Caki2 (cell line): ENCODE results near the gene HSPA1B. TPM values are rescaled to one million over a fixed set of nuclear protein-coding genes. Genes with fewer than 3 reads are reported as not detected.

Experiments
- DNase-seq: peaks from one replicate; pipeline ENCODE4 v3.0.0-alpha.2; 2015; ENCODE audit warnings: low read depth
- in situ Hi-C: cut with HindIII; loops from 2 replicates; pipeline ENCODE4 v1.10.0; 2016; ENCODE audit warnings: low sequenced_read_pairs, low pct_unique_long_range_greater_than_20kb, mixed read lengths
- total RNA-seq: library from RNA; depleted of rRNA; stranded (reverse); fragments of >200 nt; shearing (Covaris generic); gene quantifications from 2 replicates; pipeline ENCODE4 v1.2.3, GENCODE V29; 2014; ENCODE audit warnings: low replicate concordance; rRNA removed

HSPA1B gene
- total RNA-seq, 1 experiment from 2014 or later: 441 TPM

DNA sequence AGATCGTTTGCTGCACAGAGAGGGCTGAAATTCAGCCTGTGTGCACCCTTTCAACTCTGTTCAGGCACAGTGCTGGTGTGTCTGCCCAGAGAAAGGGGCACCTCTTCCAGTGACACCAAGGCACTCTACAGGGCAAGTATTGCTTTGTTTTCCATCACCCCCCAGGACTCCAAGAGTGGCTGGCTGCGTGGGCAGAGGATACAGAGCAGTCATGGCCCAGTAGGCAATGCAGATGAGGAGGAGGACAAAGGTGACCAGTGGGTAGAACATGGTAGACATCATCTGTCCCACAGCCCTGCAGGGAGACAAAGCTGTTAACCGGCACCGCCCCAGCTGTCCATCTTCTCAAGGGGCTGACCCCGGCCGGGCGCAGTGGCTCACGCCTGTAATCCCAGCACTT is 41.8 kb downstream of the HSPA1B start:
- in situ Hi-C loops: no loop called here
- no peak for DNase-seq

DNA sequence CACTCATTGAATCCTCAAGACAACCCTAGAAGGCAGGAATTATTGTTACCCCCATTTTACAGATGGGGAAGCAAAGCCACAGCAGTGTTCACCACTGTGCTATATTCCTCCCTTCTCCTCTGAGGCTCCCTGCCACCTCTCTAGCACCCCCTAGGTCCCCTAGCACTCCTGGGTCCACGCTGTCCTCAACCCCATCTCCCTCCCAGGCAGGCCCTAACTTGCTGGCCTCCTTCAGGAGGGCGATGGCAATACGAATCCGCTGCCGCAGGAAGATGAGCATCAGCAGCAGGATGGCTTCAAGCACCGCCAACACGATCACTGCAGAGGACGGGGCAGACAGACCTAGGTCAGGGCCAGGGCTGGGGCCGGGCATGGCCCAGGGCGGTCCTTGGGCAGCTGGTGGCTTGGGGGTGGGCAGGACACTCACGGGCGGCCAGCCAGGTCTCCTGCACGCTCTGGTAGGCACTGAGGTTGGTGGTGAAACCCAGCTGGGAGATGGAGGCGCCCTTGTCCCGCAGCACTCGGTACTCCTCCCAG is 42.9 kb downstream of the HSPA1B start:
- DNase-seq: peak; percentile 43
- in situ Hi-C loops: no loop called here

DNA sequence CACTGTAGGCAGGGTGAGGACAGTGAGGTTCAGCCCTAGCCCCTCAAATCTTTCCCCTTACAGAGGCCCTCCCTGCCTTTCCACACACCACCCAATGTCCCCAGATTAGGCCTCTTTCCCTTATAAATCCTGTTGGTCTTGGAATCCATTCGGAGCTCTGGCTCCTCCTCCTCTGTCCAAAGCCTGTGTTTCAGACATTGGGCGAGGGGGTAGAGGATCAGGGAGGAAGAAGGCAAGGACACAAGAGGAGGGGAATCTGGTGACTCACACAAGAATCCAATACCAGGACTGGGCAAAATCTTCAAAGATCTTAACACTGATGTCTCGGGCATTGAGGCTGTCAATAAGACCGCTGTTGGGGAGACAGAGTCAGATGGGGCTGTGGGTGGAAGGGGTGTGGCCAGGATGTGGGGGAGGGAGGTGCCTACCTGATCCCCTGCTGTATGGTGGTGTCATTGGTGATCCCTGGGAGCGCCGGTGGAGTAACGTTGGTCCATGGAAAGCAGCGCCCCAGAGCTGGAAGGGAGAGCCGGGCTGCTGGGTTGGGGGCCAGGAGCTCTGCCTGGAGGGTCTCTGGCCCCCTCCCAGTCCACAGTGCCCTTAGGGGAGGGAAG is 43.6 kb downstream of the HSPA1B start:
- peak; percentile 23 for DNase-seq
- in situ Hi-C loops: no loop called here

DNA sequence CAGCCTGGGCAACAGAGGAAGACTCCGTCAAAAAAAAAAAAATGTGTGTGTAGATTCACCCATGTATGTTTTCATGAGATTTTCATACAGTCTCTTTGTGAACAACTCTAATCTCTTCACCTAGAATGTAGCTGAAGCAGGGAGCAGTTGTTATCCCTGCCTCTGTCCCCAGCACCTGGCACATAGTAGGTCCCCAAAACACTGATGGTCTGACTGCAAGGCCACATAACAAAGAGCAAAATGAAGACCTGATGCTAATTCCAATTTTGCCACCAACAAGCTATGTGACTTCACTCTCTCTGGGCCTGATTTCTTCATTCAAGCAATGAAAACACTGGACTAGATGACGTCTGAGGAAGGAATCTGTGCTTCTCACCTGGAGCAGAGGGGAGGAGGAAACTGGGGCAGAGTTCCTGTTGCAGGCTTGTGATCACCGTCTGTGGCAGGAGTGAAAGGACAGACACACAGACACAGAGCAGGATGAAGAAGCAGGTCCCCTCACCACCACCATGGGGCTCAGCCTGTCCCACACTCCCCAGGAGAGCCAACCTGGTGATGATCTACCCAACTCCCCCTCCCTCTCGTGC is 46.6 kb downstream of the HSPA1B start:
- peak; percentile 41 for DNase-seq
- in situ Hi-C loops: no loop called here

DNA sequence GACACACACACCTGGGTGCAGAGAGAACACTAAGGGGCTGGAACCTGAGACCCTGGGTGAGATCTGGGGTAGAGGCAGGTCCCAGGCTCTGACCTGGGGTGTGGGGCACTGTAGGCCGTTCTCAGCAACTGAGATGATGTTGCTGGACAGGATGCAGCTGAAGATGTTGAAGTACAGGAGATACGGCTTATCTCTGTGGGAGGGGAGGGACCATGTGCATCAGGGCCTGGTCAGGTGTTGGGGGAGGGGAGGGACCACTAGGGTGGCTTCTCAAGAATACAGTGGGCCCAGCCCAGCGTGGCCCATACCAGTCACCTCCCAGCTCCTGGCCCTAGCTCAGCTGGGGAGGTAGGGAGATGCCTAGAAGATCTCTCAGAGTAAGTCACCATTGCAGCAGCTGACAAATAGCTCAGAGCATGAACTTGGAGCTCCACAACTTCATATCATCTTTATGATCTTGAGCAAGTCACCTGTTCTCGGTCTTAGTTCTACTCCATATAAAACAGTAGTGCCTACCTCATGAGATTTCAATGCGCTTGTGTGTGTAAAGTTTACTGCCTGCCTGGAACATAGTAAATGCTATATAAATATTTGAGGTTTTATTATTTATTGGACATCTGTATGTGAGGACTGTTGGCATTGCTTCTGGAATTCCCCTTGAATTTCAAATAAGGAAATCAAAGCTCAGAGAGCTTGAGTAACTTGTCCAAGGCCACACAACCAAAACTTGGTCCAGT is 47.5 kb downstream of the HSPA1B start:
- in situ Hi-C loops: no loop called here
- no peak for DNase-seq

DNA sequence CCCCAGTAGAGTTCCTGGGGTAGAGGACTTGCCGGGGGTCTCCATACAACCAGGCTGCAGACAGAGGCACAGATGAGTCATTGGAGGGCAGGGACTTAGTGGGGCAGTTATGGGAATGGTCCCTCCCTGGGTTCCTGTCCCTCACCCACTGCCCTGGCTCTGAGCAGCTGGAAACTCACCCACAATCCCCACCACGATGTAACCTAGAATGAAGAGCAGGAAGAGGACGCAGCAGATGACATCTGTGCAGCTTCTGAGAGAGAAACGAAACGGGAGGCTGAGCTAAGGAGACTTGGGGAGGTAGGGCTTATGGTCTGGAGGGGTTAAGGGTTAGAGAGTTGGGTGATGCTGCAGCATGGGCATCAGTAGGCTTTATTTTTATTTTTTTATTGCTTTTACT is 48.3 kb downstream of the HSPA1B start:
- in situ Hi-C loops: no loop called here

DNA sequence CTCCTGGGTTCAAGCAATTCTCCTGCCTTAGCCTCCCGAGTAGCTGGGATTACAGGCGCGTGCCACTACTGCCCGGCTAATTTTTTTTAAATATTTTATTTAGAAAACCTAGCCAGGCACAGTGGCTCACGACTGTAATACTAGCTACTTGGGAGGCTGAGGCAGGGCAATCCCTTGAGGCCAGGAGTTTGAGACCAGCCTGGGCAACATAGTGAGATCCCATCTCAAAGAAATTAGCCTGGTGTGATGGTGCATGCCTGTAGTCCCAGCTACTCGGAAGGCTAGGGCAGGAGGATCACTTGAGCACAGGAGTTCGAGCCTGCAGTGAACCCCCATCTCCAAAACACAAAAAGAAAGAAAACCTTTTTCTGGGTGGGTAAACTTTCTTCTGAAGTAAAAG is 48.8 kb downstream of the HSPA1B start:
- DNase-seq: no peak
- in situ Hi-C loops: no loop called here

More for the DNA sequence above, 48.3 kb downstream of the HSPA1B start:
- no peak for DNase-seq

DNA sequence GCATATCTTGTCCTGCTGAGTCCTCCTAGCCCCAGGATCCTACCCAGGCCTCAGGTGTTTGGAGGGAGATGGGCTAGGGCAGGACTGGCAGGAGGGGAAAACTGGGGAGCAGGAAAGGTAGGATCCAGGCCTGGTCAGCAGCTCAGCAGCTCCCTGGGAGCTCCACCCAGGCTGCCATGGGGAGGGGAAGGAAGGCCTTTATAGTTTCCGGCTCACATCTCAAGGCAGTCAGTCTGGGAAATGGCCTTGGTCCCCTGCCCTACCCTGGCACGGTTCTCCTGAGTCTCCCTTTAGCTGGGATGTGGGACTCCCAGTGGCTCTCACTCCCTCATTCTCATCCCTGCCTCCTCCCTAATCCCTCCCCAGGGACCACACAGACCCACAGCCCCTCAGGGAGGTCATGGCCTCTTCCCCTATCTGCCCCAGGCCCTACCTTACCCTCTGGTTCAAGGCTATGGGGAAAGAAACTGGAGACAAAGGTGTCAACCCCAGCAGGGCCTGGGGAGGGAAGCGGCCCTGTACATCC is 49.6 kb downstream of the HSPA1B start:
- in situ Hi-C loops: no loop called here
- DNase-seq: no peak

DNA sequence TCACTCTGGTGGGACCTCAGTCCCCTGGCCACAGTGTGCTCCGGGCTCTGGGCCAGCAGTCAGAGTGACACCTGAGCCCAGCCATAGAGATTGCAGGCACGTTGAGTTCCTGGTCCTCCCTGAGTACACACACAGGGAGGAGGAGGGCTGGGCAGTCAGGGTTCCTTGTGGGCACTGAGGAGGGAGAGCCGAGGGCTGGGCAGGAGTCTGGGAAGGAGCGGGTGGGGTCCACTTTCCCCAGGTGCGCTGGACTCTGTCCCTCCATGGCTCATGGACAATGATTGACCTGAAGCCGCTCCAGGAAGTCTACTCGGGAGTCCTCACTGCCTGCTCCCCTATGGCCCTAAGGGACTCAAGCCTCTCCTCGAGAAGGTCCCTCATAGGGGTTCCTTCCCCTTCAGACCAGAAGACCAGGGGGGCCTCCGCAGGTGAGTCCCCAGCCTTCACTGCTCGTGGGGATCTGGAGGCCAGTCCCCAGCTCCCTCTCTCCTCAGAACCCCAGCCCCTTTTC is 50.2 kb downstream of the HSPA1B start:
- in situ Hi-C loops: no loop called here
- peak; percentile 32 for DNase-seq

DNA sequence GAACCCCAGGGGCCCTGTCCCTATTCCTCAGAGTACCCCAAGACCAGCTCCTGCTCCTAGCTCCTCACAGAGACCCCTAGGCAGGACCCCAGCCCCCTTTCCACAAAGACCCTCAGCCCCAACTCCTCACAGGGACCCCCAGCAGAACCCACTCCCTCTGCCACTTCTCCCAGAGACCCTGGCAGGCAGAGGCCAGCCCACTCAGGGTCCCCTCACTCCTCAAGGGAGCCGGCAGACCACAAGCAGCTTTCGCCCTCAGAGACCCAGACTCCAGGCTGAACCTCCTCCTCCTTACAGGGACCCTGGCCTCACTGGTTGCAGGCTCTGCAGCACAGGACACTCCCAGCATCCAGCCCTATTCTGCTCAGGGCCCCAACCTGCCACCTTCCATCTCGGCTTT is 50.7 kb downstream of the HSPA1B start:
- in situ Hi-C loops: no loop called here

DNA sequence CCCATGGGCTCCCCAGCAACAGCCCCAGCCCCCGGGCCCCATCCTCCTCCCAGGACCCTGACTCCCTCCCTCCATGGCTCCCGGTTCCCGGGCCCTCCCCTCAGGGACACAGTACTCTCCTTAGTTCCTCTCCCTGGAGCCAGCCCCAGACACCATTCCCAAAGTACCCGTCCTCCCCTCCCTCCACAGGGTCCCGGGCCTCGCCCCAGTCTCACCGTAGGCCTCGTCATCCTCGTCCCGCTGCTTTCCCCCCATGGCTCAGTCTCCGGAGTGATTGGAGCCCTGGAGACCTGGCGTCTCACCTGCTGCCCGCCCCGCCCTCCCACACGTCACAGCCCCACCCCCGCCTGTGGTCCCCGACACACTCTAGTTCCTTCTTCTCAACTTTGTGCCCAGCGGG is 51.2 kb downstream of the HSPA1B start, which contains the start of gene SLC44A4:
Gene SLC44A4, minus strand, starts transcription at position 272 of the 400 bp plus-strand sequence. Its CDS starts 17 bp downstream, at position 255.
- DNase-seq: no peak
- in situ Hi-C loops: no loop called here

More for the DNA sequence above, 50.7 kb downstream of the HSPA1B start:
- DNase-seq: no peak

DNA sequence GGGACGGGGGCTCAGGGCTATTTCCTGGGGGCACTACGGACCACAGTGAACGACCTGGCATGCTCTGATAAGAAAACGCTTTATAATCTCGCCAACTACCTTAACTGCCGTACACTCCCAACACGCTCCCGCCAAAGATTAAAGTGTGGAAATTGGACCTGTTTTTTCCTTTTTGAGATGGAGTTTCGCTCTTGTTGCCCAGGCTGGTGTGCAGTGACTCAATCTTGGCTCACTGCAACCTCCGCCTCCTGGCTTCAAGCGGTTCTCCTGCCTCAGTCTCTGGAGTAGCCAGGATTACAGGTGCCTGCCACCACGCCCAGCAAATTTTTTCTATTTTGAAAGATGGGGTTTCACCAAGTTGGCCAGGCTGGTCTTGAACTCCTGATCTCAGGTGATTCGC is 51.6 kb downstream of the HSPA1B start:
- no peak for DNase-seq
- in situ Hi-C loops: no loop called here

Other genes with a start within 250 kb of the HSPA1B start
- not detected in 2 replicates for gene LTB, start 245.3 kb upstream of the HSPA1B start, total RNA-seq
- not detected in 2 replicates for gene LST1, start 241.5 kb upstream of the HSPA1B start, total RNA-seq
- not detected in 2 replicates for gene NCR3, start 234.7 kb upstream of the HSPA1B start, total RNA-seq
- gene AIF1, start 212.5 kb upstream of the HSPA1B start, total RNA-seq: not detected in 2 replicates
- 31.0 and 36.2 TPM in 2 replicates for gene PRRC2A, start 207.0 kb upstream of the HSPA1B start, total RNA-seq
- 286 and 338 TPM in 2 replicates for gene BAG6, start 175.1 kb upstream of the HSPA1B start, total RNA-seq
- 9.2 TPM in 1 of 2 replicates, not detected in the other for gene APOM, start 171.8 kb upstream of the HSPA1B start, total RNA-seq
- gene C6orf47, start 167.0 kb upstream of the HSPA1B start, total RNA-seq: 12.4 and 21.5 TPM in 2 replicates
- 35.2 and 52.4 TPM in 2 replicates for gene GPANK1, start 162.7 kb upstream of the HSPA1B start, total RNA-seq
- 66.9 and 104 TPM in 2 replicates for gene CSNK2B, start 161.7 kb upstream of the HSPA1B start, total RNA-seq
- gene LY6G5B, start 157.8 kb upstream of the HSPA1B start, total RNA-seq: not detected in 2 replicates
- gene LY6G5C, start 146.7 kb upstream of the HSPA1B start, total RNA-seq: 0.30 TPM in 1 of 2 replicates, not detected in the other
- 46.9 and 75.6 TPM in 2 replicates for gene ABHD16A, start 124.4 kb upstream of the HSPA1B start, total RNA-seq
- gene LY6G6F, start 120.9 kb upstream of the HSPA1B start, total RNA-seq: not detected in 2 replicates
- not detected in 2 replicates for gene LY6G6D, start 112.4 kb upstream of the HSPA1B start, total RNA-seq
- gene LY6G6C, start 106.0 kb upstream of the HSPA1B start, total RNA-seq: not detected in 2 replicates
- gene MPIG6B, start 104.4 kb upstream of the HSPA1B start, total RNA-seq: not detected in 2 replicates
- 214 and 216 TPM in 2 replicates for gene DDAH2, start 98.4 kb upstream of the HSPA1B start, total RNA-seq
- gene CLIC1, start 91.2 kb upstream of the HSPA1B start, total RNA-seq: 1,335 and 1,598 TPM in 2 replicates
- 20.2 and 54.7 TPM in 2 replicates for gene MSH5, start 87.7 kb upstream of the HSPA1B start, total RNA-seq
- 6.2 TPM in 1 of 2 replicates, not detected in the other for gene SAPCD1, start 65.1 kb upstream of the HSPA1B start, total RNA-seq
- gene VWA7, start 50.4 kb upstream of the HSPA1B start, total RNA-seq: 5.5 and 6.1 TPM in 2 replicates
- gene VARS1, start 32.0 kb upstream of the HSPA1B start, total RNA-seq: 122 and 144 TPM in 2 replicates
- gene LSM2, start 20.8 kb upstream of the HSPA1B start, total RNA-seq: 75.6 and 85.5 TPM in 2 replicates
- gene HSPA1L, start 12.5 kb upstream of the HSPA1B start, total RNA-seq: 0.61 and 2.0 TPM in 2 replicates
- 316 and 350 TPM in 2 replicates for gene HSPA1A, start 12.2 kb upstream of the HSPA1B start, total RNA-seq
- 73.1 and 105 TPM in 2 replicates for gene NEU1, start 35.1 kb downstream of the HSPA1B start, total RNA-seq
- gene SLC44A4, start 51.3 kb downstream of the HSPA1B start, total RNA-seq: 0.54 TPM in 1 of 2 replicates, not detected in the other
- gene EHMT2, start 70.0 kb downstream of the HSPA1B start, total RNA-seq: 74.6 and 79.0 TPM in 2 replicates
- 5.5 and 9.3 TPM in 2 replicates for gene ZBTB12, start 74.3 kb downstream of the HSPA1B start, total RNA-seq
- gene C2, start 100.0 kb downstream of the HSPA1B start, total RNA-seq: 3.2 and 7.7 TPM in 2 replicates
- gene CFB, start 118.4 kb downstream of the HSPA1B start, total RNA-seq: 2.6 and 4.7 TPM in 2 replicates
- gene NELFE, start 131.2 kb downstream of the HSPA1B start, total RNA-seq: 293 and 348 TPM in 2 replicates
- 29.2 and 49.6 TPM in 2 replicates for gene SKIC2, start 131.4 kb downstream of the HSPA1B start, total RNA-seq
- 30.5 and 52.6 TPM in 2 replicates for gene DXO, start 144.4 kb downstream of the HSPA1B start, total RNA-seq
- 0.30 TPM in 1 of 2 replicates, not detected in the other for gene C4A, start 154.3 kb downstream of the HSPA1B start, total RNA-seq
- gene C4B, start 187.1 kb downstream of the HSPA1B start, total RNA-seq: not detected in 2 replicates
- gene CYP21A2, start 210.7 kb downstream of the HSPA1B start, total RNA-seq: not detected in 2 replicates